Stimulated activated CD4-positive, alpha-beta T cell treated with anti-CD3 and anti-CD28 coated beads, TNF-alpha, amount 100 ng/mL, for 48 hours (primary cell): ENCODE measurements around the gene IQCE.
"Not testable (repeated sequence)": the region's sequence is repeated elsewhere in the genome, so short reads cannot be mapped to it uniquely, and the experiment has no call there.

Experiments used
- DNase-seq, 3 donors: peaks; one replicate each; pipeline ENCODE4 v3.0.0-alpha.2; 2020; ENCODE audit warnings: low read depth in 3 of 3

The IQCE gene

DNA sequence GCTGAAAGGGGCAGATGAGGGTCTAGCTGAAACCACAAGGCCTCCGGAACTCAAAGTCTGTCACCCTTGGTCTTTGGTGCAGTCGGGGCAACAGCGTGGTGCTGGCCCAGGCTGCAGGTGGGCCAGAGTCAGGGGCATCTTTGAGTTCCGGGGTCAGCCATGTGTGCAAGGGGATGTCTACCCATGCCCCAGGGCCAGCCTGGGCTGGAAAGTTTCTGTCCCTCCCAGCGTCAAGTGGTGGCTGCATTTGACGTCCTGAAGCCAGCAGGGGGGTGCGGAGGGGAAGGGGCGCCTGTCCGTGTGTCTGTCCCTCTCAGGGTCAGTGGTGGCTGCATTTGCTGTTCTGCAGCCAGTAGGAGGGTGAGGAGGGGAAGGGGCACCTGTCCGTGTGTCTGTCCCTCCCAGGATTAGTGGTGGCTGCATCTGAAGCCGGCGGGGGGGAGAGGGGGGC, 4.1 kb upstream of the IQCE start:
- no peak for DNase-seq

DNA sequence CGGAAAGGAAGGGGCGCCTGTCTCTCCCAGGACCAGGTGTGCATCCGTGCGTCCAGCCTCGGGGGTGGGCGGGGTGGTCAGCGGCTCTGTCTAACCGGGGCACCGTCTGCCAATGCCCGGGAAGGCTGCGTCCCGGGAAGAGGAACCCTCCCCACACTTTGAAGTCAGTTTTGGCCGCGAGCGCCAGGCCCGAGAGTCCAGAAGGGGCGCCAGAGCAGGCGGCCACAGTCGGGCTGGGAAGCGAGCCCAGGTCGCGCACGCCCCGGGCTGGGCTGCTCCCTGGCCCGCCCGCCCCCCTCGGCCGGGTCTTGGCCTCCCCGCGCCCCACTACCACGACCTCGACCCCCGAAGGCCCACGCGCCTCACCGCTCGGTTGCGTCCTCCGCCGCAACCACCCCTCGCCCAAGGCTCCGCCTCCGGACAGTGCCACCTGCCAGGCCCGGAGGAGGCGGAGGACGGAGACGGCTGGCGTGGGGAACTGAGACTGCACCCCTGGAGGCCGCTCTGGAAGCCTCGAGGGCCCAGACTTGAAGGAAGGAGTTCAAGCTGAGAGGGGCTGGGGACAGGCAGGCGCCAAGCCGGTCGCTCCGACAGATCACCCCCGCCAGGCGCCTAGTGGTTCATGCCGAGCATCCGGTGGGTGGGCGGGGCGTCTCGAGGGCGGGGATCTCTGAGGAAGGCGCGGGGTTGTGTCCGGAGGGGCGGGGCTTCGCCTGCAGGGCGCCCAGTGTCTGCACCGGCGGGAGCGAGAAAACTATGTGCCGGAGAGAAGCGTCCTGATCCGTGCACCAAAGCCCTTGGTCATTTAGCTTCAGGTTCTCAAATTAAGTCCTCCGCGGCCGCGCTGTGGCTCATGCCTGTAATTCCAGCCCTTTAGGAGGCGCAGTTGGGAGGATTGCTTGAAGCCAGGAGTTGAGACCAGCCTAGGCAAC, 3.4 kb upstream of the IQCE start, which contains the start of gene BRAT1:
Gene BRAT1 (minus strand): TSS at position 404 of the 932 bp plus-strand sequence. CDS start 1,093 bp downstream, outside the sequence.
- DNase-seq: peak; percentile 91 to 99 (median 96)

GRCh38 chr7:2559283-2559950, 638 bp downstream of the IQCE start:
- peak in 1 of 3 donors; percentile 27 for DNase-seq

DNA sequence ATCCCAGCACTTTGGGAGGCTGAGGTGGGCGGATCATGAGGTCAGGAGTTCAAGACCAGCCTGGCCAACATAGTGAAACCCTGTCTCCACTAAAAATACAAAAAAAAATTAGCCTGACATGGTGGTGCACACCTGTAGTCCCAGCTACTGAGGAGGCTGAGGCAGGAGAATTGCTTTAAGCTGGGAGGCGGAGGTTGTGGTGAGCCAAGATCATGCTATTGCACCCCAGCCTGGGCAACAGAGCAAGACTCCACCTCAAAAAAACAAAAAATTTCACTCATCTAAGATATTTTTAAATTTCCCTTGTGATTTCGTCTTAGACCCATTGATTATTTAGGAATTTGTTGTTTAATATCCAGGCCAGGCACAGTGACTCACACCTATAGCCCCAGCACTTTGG, 5.2 kb downstream of the IQCE start:
- DNase-seq: not testable (repeated sequence)

GRCh38 chr7:2564970-2565540, 6.3 kb downstream of the IQCE start:
- no peak for DNase-seq

DNA sequence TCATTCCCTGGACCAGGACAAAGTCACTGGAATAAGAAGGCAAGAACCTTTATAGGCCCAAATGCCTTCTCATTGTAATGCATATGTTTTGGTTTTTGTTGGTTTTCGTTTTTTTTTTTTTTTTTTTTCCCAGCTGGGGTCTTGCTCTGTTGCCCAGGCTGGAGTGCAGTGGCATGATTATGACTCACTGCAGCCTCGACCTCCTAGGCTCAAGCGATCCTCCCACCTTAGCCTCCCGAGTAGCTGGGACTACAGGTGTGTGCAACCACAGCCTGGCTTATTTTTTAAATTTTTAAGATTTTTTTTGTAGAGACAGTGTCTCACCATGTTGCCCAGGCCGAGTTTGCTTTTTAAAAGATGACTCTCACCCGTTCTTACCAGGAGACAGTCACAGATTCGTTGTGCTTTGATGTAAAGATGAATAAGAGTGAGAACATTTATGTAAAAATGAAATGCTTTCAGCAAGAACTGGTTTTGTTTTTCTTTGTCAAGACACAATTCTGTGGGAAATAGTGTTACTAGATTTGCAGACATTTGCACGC, 7.6 kb downstream of the IQCE start:
- DNase-seq: no peak

- DNase-seq: no peak
Measured at GRCh38 chr7:2566890-2567678, 8.3 kb downstream of the IQCE start.

- DNase-seq: no peak
Measured at GRCh38 chr7:2567679-2568278, 9.0 kb downstream of the IQCE start.

GRCh38 chr7:2568521-2569223, 9.9 kb downstream of the IQCE start:
- no peak for DNase-seq

DNA sequence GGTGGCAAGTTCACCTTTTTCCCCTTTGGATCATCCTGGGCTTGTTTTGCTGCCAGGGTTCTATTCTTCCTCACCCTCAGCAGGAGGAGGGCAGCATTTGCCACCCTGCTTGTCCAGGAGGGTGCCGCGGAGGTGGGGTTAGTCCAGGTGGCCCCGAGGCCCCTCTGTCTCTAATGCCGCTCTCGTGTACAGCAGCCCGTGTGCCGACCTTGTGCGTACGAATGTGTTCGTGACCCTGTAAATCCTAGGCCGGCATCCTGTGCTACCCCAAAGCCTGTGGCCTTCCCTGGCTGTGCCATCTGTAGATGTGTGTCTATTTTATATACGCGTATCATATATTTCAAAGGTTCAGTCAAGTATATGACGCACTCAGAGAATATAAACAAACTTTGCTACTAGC, 10.6 kb downstream of the IQCE start:
- no peak for DNase-seq

DNA sequence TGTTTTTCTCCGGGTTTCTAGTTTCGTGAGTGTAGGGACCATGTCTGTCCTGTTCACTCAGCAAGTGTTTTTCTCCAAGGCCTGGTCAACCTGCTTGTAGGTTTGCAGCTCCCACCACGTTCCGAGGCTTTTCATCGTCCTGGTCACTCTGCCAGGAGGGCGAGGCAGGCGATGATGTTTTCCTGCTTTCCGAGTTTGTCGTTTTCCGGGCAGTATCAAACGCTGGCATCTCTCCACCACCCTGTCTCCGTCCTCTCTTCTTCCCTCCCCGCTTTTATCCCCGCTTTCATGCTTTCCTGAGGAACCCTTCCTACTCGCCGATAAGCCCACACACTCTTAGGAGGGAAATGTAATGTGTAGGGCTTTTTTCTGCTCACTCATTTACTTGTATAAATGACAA, 11.2 kb downstream of the IQCE start:
- DNase-seq: no peak

GRCh38 chr7:2571409-2571808, 12.6 kb downstream of the IQCE start:
- no peak for DNase-seq

GRCh38 chr7:2572101-2572842, 13.5 kb downstream of the IQCE start:
- DNase-seq: no peak

DNA sequence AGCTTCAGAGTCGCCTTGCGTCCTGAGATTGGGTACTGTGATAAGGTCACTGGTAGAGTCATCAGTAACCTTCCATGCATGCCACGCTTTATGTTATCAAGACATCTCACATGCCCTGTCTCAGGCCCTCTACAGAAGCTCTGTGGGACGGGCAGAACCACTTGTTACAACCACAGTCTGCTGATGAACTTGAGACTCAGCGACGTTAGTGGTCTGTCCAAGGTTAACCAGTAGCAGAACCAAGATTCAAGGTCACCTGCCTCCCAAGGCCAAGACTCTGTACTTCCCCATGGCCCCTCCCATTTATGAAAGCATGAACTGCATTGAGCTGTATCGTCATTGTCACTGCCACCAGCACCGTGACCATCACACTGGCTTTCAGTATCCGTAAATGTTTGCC, 15.0 kb downstream of the IQCE start:
- no peak for DNase-seq

- DNase-seq: no peak
Measured at GRCh38 chr7:2575046-2575732, 16.4 kb downstream of the IQCE start.

DNA sequence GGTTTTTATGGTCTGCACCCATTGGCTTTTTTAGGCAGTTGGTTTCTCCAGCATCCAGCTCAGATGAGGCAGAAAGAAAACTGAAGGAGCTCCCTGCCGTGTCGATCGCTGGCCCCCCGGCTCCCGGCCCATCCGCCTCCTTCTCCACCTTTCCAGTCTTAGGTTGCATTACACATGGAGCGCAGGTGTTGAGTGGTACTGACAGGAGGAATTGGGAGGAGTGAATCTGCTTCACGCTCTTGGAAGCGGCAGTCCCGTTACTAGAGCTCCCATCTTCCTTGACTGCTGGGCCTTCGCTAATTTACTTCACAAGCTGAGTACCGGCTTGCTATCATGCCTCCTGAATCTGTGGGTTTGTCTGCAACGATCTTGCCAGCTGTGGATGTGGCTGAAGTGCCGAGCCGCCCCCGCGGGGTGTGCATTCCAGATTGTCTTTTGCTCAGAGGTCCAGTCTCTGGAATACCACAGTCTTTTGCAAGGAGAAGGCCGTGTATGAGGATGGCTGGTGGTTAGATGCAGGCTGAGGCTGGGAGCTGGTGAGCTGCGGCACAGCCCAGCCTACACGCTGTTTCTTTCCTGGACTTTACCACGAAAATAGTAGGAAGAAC, 17.1 kb downstream of the IQCE start:
- DNase-seq: no peak

GRCh38 chr7:2576742-2577491, 18.1 kb downstream of the IQCE start:
- DNase-seq: no peak
